Measurements from ENCODE around the gene OPRL1.
A peak's percentile ranks its signal among the peaks of the same experiment; 100 is the strongest.

Gene OPRL1

GRCh38 chr20:64080013-64080812 is at the start of gene OPRL1:
Gene OPRL1 (plus strand): TSS chr20:64080082. CDS start chr20:64092721, 12,639 bp downstream.
- DNase-seq (ENCODE audit: extremely low spot score, insufficient read length, low read depth) (no peak), FAIRE-seq (peak; percentile 12)

DNA sequence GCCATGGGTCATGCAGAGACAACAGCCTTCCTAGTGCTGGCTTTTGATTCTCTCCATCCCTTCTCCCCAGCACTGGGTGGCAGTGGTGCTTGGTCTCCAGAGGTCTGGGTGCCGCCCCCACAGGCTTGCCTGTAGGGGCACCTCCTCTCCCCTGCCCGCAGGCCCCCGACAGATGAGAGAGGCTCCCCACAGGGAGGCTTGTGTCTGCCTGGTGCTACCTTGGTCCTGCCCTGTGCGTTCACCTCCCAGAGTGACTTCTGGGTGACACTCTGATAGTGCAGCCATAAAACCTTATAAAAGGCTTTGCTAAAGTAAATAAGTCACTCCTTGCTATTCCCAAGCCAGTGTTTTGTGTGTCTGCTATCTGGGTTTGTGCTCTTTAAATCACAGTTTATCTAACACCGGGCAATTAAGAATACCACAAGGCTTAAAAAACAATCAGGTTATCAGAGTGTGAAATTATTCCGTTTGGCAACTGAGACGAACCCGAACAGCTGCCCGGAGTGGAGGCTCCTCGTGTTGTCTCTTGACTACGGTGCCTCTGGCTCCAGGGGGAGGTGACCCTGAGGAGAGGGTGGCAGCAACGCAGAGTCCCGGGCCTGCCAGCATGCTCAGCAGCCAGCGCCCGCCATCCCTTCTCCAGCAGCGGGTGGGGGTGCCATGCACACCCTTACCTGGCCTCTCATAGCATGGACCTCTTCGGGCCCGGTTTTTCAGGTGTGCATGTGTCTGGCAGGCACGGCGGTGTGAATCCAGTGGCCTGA is 49.3 kb upstream of the OPRL1 start:
- DNase-seq (ENCODE audit: extremely low spot score, insufficient read length, low read depth) (no peak), FAIRE-seq (no peak)

GRCh38 chr20:64031822-64032314 is 48.0 kb upstream of the OPRL1 start:
- no peak for FAIRE-seq
- no peak for DNase-seq (ENCODE audit: extremely low spot score, insufficient read length, low read depth)

GRCh38 chr20:64032706-64033624 is 46.9 kb upstream of the OPRL1 start:
- DNase-seq (ENCODE audit: extremely low spot score, insufficient read length, low read depth) (no peak), FAIRE-seq (no peak)

GRCh38 chr20:64033981-64034493 is 45.8 kb upstream of the OPRL1 start:
- no peak for DNase-seq (ENCODE audit: extremely low spot score, insufficient read length, low read depth)
- no peak for FAIRE-seq

DNA sequence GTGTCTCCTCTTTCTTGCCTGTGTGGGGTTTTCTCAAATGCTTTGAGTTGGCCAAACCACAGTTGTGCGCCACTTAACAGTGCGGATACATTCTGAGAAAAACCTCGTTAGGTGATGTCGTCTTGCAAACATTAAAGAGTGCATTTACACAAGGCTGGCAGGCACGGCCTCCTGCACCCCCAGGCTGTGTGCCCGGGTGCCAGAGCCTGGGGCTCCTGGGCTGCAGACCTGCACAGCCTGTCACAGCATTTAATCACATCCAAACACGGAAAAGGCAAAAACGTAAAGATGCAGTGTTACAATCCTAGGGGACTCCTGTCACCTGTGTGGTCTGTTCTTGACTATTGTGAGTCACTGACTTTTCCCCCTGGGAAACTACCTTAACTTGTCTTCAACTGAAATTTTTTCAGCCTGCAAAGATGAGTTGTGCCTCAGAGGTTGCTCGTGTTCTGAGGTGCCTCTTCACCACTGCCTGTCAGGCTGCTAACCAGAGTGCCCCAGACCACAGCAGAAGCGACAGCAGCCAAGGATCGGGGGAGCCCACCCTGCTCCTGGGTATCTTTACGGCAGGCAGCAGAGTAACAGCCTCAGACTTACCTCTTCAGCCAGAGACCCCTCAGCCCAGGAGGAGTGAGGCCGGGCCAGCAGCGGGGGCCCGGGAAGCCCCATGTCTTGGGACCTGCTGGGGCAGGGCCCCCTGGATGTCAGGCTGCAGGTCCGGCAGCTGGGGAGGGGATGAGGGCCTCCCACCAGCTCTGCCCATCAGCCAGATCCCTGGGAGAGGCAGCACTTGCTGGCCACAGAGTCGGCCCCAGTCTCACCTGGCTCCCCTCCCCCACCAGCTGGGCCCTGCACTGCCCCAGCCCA is 44.6 kb upstream of the OPRL1 start:
- FAIRE-seq (no peak), DNase-seq (ENCODE audit: extremely low spot score, insufficient read length, low read depth) (no peak)

DNA sequence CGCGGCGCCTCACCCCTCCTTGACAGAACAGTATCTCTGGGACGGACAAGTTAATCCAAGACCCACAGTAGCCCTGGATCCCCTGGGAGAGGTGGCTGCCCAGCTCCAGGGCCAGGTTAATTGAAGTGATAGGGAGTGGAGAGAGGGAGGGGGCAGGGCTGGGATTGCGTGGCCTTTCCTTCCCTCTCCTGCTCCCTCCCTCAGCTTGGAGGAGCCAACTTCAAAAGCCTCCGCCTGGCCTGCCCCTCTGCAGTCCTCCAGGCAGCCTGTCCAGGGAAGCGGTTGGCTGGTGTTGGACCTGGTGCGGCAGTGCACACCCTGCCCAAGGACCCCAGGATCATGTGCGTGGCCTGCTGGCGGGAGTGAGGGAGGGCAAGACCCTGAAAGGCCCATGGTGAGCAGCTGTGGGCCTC is 43.9 kb upstream of the OPRL1 start, which contains the start of gene C20orf204:
TSS of gene C20orf204 (plus strand) at position 250 of the 413 bp plus-strand sequence. CDS start at position 392, 142 bp downstream.
- DNase-seq (ENCODE audit: extremely low spot score, insufficient read length, low read depth) (no peak), FAIRE-seq (no peak)

DNA sequence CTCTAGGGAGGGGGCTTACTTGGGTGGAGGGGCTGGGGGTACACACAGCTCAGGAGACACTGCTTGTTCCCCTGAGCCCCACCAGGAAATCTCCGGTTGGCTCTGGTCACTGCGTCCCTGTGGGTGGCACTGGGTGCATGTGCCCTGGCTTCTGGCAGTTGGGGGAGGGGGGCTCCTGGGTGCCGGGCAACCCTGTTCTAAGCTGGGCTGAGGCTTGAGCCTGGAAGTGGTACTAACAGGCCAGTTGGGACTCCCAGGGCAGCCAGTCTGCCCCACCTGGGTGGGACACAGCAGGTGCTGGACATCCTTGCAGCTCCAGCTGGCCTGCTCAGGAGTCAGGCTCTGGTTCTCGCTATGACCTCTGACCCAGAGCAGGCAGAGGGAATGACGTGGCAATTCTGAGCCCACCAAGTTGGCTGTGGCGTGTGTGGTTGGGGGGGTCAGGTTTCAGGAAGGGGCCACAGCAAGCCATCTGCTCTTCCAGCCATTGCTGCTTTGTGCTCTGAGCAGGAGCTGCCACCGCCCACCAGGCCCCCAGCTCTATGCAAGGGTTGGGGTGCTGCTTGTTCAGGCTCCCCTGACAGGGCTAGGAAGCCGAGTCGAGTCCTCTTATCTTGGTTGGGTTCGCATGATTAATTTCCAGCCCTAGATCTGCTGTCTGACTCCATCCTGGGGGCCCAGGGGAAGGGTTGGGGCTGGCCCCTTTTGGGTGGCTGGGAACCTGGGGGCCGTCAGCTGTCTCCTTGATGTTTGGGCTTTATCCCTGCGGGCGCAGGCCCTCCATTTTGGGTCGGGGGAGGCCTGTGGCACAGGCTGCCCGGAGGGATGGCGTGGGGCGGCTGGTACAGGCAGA is 43.3 kb upstream of the OPRL1 start:
- no peak for DNase-seq (ENCODE audit: extremely low spot score, insufficient read length, low read depth)
- no peak for FAIRE-seq

GRCh38 chr20:64037199-64037497 is 42.7 kb upstream of the OPRL1 start:
- FAIRE-seq (no peak), DNase-seq (ENCODE audit: extremely low spot score, insufficient read length, low read depth) (no peak)

GRCh38 chr20:64037498-64038213 is 42.2 kb upstream of the OPRL1 start:
- no peak for DNase-seq (ENCODE audit: extremely low spot score, insufficient read length, low read depth)
- no peak for FAIRE-seq

- FAIRE-seq = no peak
- no peak for DNase-seq (ENCODE audit: extremely low spot score, insufficient read length, low read depth)
Observed at GRCh38 chr20:64038224-64038564, 41.7 kb upstream of the OPRL1 start.

DNA sequence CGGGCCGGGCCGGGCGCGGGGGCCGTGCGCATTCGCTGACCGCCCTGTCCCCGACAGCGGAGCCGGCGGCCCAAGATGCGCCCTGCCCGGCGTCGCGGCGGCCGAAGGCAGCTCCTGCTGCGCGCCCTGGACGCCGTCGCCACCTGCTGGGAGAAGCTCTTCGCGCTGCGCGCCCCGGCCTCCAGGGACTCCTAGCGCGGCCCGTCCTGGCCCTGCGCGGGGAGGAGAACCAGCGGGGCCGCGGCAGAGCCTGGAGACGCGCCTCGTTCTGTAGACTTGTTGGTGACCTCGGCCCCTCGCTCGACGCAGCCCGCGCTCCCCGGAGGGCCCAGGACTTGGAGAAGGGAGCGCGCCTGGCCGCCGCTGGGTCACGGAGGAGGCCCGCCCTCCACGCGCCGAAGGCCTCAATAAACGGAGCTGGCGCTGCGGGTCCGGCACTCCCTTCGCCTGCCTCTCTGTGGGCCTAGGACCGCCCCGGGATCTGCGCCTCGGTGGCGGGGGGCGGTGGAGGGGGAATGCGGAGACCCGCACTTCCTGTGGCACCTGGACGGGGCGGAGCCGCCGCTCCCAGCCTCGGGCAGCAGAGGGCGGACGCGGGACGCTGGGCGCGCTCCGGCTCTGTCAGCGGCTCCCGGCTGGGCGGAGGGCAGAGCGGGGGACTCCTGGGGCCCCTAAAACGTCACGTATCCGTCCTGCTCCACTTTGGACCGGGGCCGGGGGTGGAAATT is 41.2 kb upstream of the OPRL1 start:
- FAIRE-seq (no peak), DNase-seq (ENCODE audit: extremely low spot score, insufficient read length, low read depth) (peak; percentile 81)

- no peak for DNase-seq (ENCODE audit: extremely low spot score, insufficient read length, low read depth)
- FAIRE-seq = no peak
Observed at GRCh38 chr20:64039293-64040160, 40.4 kb upstream of the OPRL1 start.

DNA sequence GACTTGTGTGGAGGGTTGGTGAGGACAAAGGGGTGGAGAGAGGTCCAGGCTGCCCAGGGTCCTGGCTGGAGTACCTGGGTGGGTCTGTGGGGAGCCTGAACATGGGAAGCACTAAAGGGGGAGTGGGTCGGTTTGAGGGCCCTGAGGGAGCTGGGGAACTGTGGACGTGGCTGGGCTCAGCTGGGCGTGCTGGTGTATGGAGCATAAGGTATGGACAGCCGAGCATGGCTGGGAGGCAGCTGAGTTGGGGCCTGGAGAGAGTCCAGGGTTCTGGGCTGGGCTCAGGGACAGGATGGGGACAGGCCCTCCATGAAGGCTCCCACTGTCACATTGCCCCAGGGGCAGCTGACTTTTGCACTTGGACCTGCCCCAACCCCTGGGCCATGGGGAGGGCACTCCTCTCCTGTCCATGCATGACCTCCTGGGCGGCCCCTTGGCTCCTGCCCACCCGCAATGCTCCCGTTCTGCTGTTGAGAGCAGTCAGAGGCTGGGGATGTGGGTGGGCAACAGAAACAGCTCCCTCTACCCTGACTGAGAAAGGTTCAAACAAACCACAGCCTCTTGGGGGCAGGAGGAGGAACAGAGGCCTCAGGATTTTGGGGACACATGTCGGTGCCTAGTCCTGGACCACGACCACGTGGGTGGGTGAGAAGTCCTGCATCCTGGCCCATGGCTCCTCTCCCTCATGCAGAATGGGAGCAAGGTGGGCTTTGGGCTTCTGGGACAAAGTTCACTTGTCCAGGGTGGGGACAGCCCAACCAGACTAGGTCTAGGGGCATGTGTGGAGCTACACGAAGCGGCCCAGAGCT is 39.4 kb upstream of the OPRL1 start:
- FAIRE-seq = no peak
- no peak for DNase-seq (ENCODE audit: extremely low spot score, insufficient read length, low read depth)

DNA sequence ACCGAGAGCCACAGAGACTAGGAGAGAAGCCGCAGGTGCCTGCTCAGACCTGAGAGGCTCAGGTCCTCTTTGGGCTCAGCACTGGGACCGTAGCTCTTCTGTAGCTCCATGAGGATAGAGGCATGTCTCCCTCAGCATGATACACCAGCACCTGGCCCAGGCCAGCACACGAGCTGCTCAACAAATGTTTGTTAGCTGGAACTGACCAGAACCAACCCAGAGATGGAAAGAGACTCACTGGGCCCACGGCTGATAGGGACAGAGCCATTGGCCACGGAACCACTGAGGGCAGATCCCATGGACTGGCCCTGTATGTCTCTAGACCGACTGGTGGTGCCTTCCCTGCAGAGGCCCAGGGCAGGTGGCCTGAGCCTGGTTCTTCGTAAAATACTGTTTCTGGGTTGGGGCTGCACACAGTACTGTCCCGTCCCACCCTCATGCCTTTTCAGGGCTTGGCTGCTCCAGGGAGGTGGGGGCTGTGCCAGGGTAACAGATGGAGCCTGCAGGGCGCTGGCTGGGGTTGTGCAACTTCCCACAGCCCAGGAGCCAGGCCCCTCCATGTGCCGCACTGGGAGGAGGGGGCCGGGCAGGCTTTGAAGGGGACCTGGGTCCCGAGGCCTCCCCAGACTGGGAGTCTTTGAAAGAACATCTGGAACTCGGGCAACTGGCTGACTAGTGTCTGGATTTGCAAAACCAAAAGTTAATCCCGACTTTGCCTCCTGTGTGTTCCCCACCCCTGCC is 38.7 kb upstream of the OPRL1 start:
- no peak for DNase-seq (ENCODE audit: extremely low spot score, insufficient read length, low read depth)
- FAIRE-seq = no peak

Data from GM18507 (cell line).